ENCODE measurements around the gene PAPOLA.

The PAPOLA gene

DNA sequence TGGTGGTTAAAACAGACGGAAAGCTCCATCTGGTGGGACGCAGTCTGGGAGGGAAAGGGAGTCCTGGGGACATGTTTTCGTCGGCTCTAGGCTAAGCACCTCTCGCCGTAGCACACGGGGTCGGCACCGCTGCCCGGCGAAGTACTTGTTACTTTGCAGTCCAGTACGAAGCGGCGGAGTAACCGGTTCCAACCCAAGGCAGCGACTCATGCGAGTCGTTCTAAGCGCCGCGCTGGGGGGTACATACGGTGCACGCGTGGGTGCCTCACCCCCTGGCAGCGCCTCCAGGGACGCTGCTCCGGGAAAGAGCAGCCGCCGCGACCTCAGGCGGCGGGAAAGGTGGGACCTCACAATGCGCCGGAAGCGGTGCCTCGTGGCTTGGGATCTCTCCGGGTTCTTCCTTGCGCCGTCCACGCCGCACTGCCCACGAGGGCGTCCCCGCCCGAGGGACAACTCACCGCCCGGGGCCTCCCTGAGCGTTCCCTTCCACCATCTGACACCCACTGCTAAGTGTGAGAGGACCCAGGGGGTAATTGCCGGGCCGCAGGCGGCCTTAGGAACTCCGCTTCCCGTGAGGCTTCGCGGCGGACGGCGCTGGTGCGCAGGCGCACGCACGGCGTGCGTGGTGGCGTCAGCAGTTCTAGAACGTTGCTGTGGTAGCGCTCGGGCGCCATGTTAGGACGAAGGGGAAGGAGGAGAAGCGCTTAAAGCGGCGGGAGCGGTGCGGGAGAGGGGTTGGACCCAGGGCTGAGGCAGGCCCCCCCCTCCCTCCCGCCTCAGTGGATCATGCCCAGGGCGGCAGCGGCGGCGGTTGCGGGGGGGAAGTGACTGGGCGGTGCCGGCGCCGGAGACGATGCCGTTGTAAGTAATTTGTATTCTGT lies at the start of gene PAPOLA (continued):
- TF ChIP-seq REST (tag by site-specific recombination; IDR thresholded peaks at IDR 0.05) = peak; percentile 43; the same call in 1 of the 2 replicates
- TF ChIP-seq ZNF2 (tag by site-specific recombination; IDR thresholded peaks at IDR 0.05) = peak; percentile 94
- no peak for TF ChIP-seq HOXD13 (CRISPR knock-in tag; IDR thresholded peaks at IDR 0.05; ENCODE audit: borderline replicate concordance)
- TF ChIP-seq ZNF423 (tag by site-specific recombination; IDR thresholded peaks at IDR 0.05) = peak; percentile 99
- peak; percentile 45 for TF ChIP-seq WT1 (tag by site-specific recombination; IDR thresholded peaks at IDR 0.05)
- TF ChIP-seq KLF16 (tag by site-specific recombination; IDR thresholded peaks at IDR 0.05) = peak; percentile 31; the same call in 1 of the 2 replicates
- no peak for TF ChIP-seq ZNF146 (tag by site-specific recombination; IDR thresholded peaks at IDR 0.05)
- no peak for TF ChIP-seq ZNF776 (tag by site-specific recombination; IDR thresholded peaks at IDR 0.05; ENCODE audit: borderline replicate concordance)
- TF ChIP-seq ZNF677 (tag by site-specific recombination; IDR thresholded peaks at IDR 0.05) = no peak
- peak; percentile 85 for TF ChIP-seq ZSCAN30 (tag by site-specific recombination; IDR thresholded peaks at IDR 0.05)
- TF ChIP-seq KLF9 (tag by site-specific recombination; IDR thresholded peaks at IDR 0.05; ENCODE audit: low read depth) = peak; percentile 13; the same call in 1 of the 2 replicates
- no peak for TF ChIP-seq ZNF266 (tag by site-specific recombination; IDR thresholded peaks at IDR 0.05; ENCODE audit: low read depth)
- no peak for TF ChIP-seq ZNF654 (tag by site-specific recombination; IDR thresholded peaks at IDR 0.05; ENCODE audit: low read depth)
- TF ChIP-seq, protein P1, sequence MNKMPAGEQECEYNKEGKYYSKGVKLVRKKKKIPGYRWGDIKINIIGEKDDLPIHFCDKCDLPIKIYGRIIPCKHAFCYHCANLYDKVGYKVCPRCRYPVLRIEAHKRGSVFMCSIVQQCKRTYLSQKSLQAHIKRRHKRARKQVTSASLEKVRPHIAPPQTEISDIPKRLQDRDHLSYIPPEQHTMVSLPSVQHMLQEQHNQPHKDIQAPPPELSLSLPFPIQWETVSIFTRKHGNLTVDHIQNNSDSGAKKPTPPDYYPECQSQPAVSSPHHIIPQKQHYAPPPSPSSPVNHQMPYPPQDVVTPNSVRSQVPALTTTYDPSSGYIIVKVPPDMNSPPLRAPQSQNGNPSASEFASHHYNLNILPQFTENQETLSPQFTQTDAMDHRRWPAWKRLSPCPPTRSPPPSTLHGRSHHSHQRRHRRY (tag by site-specific recombination; IDR thresholded peaks at IDR 0.05) = no peak
- TF ChIP-seq ZNF302 (tag by site-specific recombination; IDR thresholded peaks at IDR 0.05; ENCODE audit: low read depth) = no peak
- TF ChIP-seq ZXDB (tag by site-specific recombination; IDR thresholded peaks at IDR 0.05) = peak; percentile 90
- no peak for TF ChIP-seq OSR2 (tag by site-specific recombination; IDR thresholded peaks at IDR 0.05)
- no peak for TF ChIP-seq ZNF658 (tag by site-specific recombination; IDR thresholded peaks at IDR 0.05)
- TF ChIP-seq, protein P2, sequence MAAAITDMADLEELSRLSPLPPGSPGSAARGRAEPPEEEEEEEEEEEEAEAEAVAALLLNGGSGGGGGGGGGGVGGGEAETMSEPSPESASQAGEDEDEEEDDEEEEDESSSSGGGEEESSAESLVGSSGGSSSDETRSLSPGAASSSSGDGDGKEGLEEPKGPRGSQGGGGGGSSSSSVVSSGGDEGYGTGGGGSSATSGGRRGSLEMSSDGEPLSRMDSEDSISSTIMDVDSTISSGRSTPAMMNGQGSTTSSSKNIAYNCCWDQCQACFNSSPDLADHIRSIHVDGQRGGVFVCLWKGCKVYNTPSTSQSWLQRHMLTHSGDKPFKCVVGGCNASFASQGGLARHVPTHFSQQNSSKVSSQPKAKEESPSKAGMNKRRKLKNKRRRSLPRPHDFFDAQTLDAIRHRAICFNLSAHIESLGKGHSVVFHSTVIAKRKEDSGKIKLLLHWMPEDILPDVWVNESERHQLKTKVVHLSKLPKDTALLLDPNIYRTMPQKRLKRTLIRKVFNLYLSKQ (tag by site-specific recombination; IDR thresholded peaks at IDR 0.05; ENCODE audit: borderline replicate concordance) = no peak
- TF ChIP-seq, protein P3, sequence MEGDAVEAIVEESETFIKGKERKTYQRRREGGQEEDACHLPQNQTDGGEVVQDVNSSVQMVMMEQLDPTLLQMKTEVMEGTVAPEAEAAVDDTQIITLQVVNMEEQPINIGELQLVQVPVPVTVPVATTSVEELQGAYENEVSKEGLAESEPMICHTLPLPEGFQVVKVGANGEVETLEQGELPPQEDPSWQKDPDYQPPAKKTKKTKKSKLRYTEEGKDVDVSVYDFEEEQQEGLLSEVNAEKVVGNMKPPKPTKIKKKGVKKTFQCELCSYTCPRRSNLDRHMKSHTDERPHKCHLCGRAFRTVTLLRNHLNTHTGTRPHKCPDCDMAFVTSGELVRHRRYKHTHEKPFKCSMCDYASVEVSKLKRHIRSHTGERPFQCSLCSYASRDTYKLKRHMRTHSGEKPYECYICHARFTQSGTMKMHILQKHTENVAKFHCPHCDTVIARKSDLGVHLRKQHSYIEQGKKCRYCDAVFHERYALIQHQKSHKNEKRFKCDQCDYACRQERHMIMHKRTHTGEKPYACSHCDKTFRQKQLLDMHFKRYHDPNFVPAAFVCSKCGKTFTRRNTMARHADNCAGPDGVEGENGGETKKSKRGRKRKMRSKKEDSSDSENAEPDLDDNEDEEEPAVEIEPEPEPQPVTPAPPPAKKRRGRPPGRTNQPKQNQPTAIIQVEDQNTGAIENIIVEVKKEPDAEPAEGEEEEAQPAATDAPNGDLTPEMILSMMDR (tag by site-specific recombination; IDR thresholded peaks at IDR 0.05) = peak; percentile 96
- peak; percentile 93 for TF ChIP-seq ZNF76 (tag by site-specific recombination; IDR thresholded peaks at IDR 0.05; ENCODE audit: borderline replicate concordance, low read depth)
- no peak for TF ChIP-seq ZNF473 (tag by site-specific recombination; IDR thresholded peaks at IDR 0.05)
- TF ChIP-seq KLF8 (tag by site-specific recombination; IDR thresholded peaks at IDR 0.05) = peak; percentile 40
- peak; percentile 73 for TF ChIP-seq ZNF600 (tag by site-specific recombination; IDR thresholded peaks at IDR 0.05)
- TF ChIP-seq ZBTB21 (tag by site-specific recombination; IDR thresholded peaks at IDR 0.05) = no peak
- peak; percentile 80 for TF ChIP-seq ZBTB48 (tag by site-specific recombination; IDR thresholded peaks at IDR 0.05)
- 0 out of 2 replicates have a peak, but pooled peaks have one; percentile 45 for TF ChIP-seq ZNF610 (tag by site-specific recombination; IDR thresholded peaks at IDR 0.05; ENCODE audit: borderline replicate concordance)
- TF ChIP-seq OVOL3 (tag by site-specific recombination; IDR thresholded peaks at IDR 0.05) = no peak
- TF ChIP-seq, protein P4, sequence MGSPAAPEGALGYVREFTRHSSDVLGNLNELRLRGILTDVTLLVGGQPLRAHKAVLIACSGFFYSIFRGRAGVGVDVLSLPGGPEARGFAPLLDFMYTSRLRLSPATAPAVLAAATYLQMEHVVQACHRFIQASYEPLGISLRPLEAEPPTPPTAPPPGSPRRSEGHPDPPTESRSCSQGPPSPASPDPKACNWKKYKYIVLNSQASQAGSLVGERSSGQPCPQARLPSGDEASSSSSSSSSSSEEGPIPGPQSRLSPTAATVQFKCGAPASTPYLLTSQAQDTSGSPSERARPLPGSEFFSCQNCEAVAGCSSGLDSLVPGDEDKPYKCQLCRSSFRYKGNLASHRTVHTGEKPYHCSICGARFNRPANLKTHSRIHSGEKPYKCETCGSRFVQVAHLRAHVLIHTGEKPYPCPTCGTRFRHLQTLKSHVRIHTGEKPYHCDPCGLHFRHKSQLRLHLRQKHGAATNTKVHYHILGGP (tag by site-specific recombination; IDR thresholded peaks at IDR 0.05) = no peak
- TF ChIP-seq HOXC10 (CRISPR knock-in tag; IDR thresholded peaks at IDR 0.05) = 0 out of 2 replicates have a peak, but pooled peaks have one; percentile 83
- no peak for TF ChIP-seq ZNF37A (tag by site-specific recombination; IDR thresholded peaks at IDR 0.05)

Measured in HEK293 (cell line).